Endothelial cell of umbilical vein (primary cell): ENCODE data around the gene MRPL55. TPM values are rescaled to one million over a fixed set of nuclear protein-coding genes. Genes with fewer than 3 reads are reported as not detected.

Source experiments
- BruUV-seq: library from RNA; stranded (reverse); fragments of 400-500 nt; replicated peaks from 2 replicates; lab custom pipeline; 2021; lab: Mats Ljungman, UMichigan
- CTCF ChIA-PET: fragments of 300-600, 350-600 bp; sonication (Branson Sonifier 250); formaldehyde crosslinking; loops from one replicate; lab custom pipeline; 2021; ENCODE audit warnings: antibody characterized with exemption, inconsistent platforms; lab: Charles Lee
- POLR2A ChIA-PET: fragments of 300-600, 350-600 bp; sonication (Branson Sonifier 250); formaldehyde crosslinking; loops from one replicate; lab custom pipeline; 2021; ENCODE audit warnings: antibody characterized with exemption, inconsistent platforms; lab: Charles Lee
- DNase-seq: peaks from one replicate; pipeline ENCODE4 v3.0.0-alpha.2; 2011; ENCODE audit warnings: low read depth, low spot score
- FAIRE-seq: peaks from 2 replicates; lab custom pipeline; 2011; peaks lifted over from hg19 to GRCh38; lab: Jason Lieb, UNC
- H2AFZ ChIP-seq: 2 replicates; pipeline ENCODE4 v1.6.0; 2012; ENCODE audit warnings: low read depth, low read length, control low read depth, inconsistent platforms
- H3K27ac ChIP-seq: 2 replicates; pipeline ENCODE4 v1.5.1; 2011; ENCODE audit warnings: low read depth, mild to moderate bottlenecking, control low read depth, low read length, moderate library complexity; ENCODE audit not compliant: insufficient read depth
- H3K27me3 ChIP-seq, 2 experiments: 2 replicates each; pipeline versions ENCODE4 v1.6.0 to v1.6.1; 2011; ENCODE audit warnings: low read length in 2 of 2, mixed read lengths in 1 of 2; ENCODE audit not compliant: control insufficient read depth in 2 of 2, insufficient read depth in 2 of 2
- H3K36me3 ChIP-seq, 2 experiments: 2 replicates in 1 of 2; 3 replicates in 1 of 2; pipeline ENCODE4 v1.5.1; 2011; ENCODE audit warnings: low read length in 2 of 2, mild to moderate bottlenecking in 1 of 2, moderate library complexity in 1 of 2; ENCODE audit not compliant: control insufficient read depth in 2 of 2, insufficient read depth in 2 of 2; ENCODE audit errors: extremely low read depth in 1 of 2
- H3K4me1 ChIP-seq: 3 replicates; pipeline ENCODE4 v1.5.1; 2011; ENCODE audit warnings: mild to moderate bottlenecking, low read length; ENCODE audit not compliant: control insufficient read depth, insufficient read depth; ENCODE audit errors: extremely low read depth
- H3K4me2 ChIP-seq: 2 replicates; pipeline ENCODE4 v1.6.1; 2011; ENCODE audit warnings: low read length, control low read depth, mixed read lengths; ENCODE audit not compliant: insufficient read depth
- H3K4me3 ChIP-seq, 3 experiments: fragments of 200-600 bp in 1 of 3; sonication (generic), shearing (Covaris generic) in 1 of 3; replicated peaks in 1 of 3; 2 replicates each; pipeline ENCODE4 v1.5.1; 2011 to 2016; ENCODE audit warnings: control low read depth in 3 of 3, low read length in 3 of 3, mild to moderate bottlenecking in 2 of 3, inconsistent platforms in 1 of 3, low read depth in 1 of 3, moderate library complexity in 1 of 3; ENCODE audit not compliant: insufficient read depth in 1 of 3
- H3K79me2 ChIP-seq: 2 replicates; pipeline ENCODE4 v1.6.0; 2012; ENCODE audit warnings: low read length, inconsistent platforms; ENCODE audit not compliant: control insufficient read depth, insufficient read depth
- H3K9ac ChIP-seq: replicated peaks from 2 replicates; pipeline ENCODE3; 2011; ENCODE audit warnings: low read length, control low read depth; ENCODE audit not compliant: insufficient read depth; ENCODE audit errors: extremely low read depth
- H3K9me1 ChIP-seq: replicated peaks from 3 replicates; pipeline ENCODE4 v1.6.0; 2011; ENCODE audit warnings: mild to moderate bottlenecking, low read length; ENCODE audit not compliant: control insufficient read depth, insufficient read depth; ENCODE audit errors: extremely low read depth
- H3K9me3 ChIP-seq: replicated peaks from 2 replicates; pipeline ENCODE4 v1.5.1; 2012; ENCODE audit warnings: low read length, inconsistent platforms; ENCODE audit not compliant: control insufficient read depth, insufficient read depth
- H4K20me1 ChIP-seq: replicated peaks from 2 replicates; pipeline ENCODE3; 2011; ENCODE audit warnings: mild to moderate bottlenecking, low read length; ENCODE audit not compliant: control insufficient read depth, insufficient read depth; ENCODE audit errors: extremely low read depth
- EZH2 ChIP-seq: IDR thresholded peaks from 2 replicates; pipeline ENCODE4 v1.6.1; 2012; ENCODE audit warnings: borderline replicate concordance, low read depth, mild to moderate bottlenecking, moderate library complexity, low read length, inconsistent platforms; ENCODE audit not compliant: severe bottlenecking
- FOS ChIP-seq: IDR thresholded peaks from 2 replicates; pipeline ENCODE4 v1.6.1; 2011; ENCODE audit warnings: mild to moderate bottlenecking, low read length, moderate library complexity, borderline replicate concordance; ENCODE audit not compliant: insufficient read depth
- GATA2 ChIP-seq: IDR thresholded peaks from 2 replicates; pipeline ENCODE4 v1.7.0; 2011; ENCODE audit warnings: low read depth, mild to moderate bottlenecking, moderate library complexity, mixed read lengths, low read length; ENCODE audit not compliant: insufficient read length, insufficient read depth
- JUN ChIP-seq: IDR thresholded peaks from 2 replicates; pipeline ENCODE4 v1.6.1; 2011; ENCODE audit warnings: borderline replicate concordance, low read depth; ENCODE audit not compliant: insufficient read length, insufficient read depth
- MYC ChIP-seq: IDR thresholded peaks from one replicate; pipeline ENCODE4 v1.6.1; 2011; ENCODE audit warnings: mild to moderate bottlenecking, low read depth, low read length
- POLR2A ChIP-seq: IDR thresholded peaks from 2 replicates; pipeline ENCODE4 v1.6.1; 2012; ENCODE audit warnings: low read depth, mild to moderate bottlenecking, control low read depth, low read length
- POLR2AphosphoS5 ChIP-seq: IDR thresholded peaks from 2 replicates; pipeline ENCODE4 v1.6.1; 2012; ENCODE audit warnings: low read depth, mild to moderate bottlenecking, control low read depth, low read length, moderate library complexity; ENCODE audit not compliant: insufficient read depth
- dilution Hi-C: fragments of 300-500 bp; cut with MboI; formaldehyde crosslinking; loops from one replicate; pipeline ENCODE4 v1.15.0; 2019; ENCODE audit warnings: low sequenced_read_pairs; ENCODE audit not compliant: extremely low pct_ligation_motif_present
- intact Hi-C: fragments of 100-400 bp; cut with micrococcal nuclease; formaldehyde crosslinking; loops from one replicate; pipeline ENCODE4 v1.10.0; 2022
- polyA plus RNA-seq, 4 experiments: library from polyadenylated mRNA; depleted of rRNA in 3 of 4; stranded (reverse) in 3 of 4; unstranded in 1 of 4; fragments of >200 nt; gene quantifications; 2 replicates each; pipeline versions ENCODE4 v1.2.1 to v1.2.3, GENCODE V29; 2011 to 2012; ENCODE audit warnings: missing spikeins in 1 of 4
- total RNA-seq: library from RNA; stranded (reverse); gene quantifications from 2 replicates; pipeline ENCODE4 v1.2.3, GENCODE V29; 2021
- TF ChIP-seq, protein P1 (sequence below), 2 donors: IDR thresholded peaks; 1 replicate in 1 of 2; 2 replicates in 1 of 2; pipeline ENCODE4 v1.5.1; 2011; ENCODE audit warnings: low read length in 2 of 2, mild to moderate bottlenecking in 2 of 2, moderate library complexity in 2 of 2, control low read depth in 1 of 2, inconsistent platforms in 1 of 2, low read depth in 1 of 2; ENCODE audit not compliant: insufficient read depth in 1 of 2; ENCODE audit errors: extremely low read depth in 1 of 2
- TF ChIP-seq, protein P2 (sequence below): IDR thresholded peaks from 2 replicates; pipeline ENCODE4 v1.6.1; 2011; ENCODE audit not compliant: insufficient read depth, insufficient read length

The MRPL55 gene
- total and polyA plus RNA-seq, 2 donors (not counting 3 experiments of a cell fraction or from before 2014, with no cell fraction given): 58.7 to 155 TPM

DNA sequence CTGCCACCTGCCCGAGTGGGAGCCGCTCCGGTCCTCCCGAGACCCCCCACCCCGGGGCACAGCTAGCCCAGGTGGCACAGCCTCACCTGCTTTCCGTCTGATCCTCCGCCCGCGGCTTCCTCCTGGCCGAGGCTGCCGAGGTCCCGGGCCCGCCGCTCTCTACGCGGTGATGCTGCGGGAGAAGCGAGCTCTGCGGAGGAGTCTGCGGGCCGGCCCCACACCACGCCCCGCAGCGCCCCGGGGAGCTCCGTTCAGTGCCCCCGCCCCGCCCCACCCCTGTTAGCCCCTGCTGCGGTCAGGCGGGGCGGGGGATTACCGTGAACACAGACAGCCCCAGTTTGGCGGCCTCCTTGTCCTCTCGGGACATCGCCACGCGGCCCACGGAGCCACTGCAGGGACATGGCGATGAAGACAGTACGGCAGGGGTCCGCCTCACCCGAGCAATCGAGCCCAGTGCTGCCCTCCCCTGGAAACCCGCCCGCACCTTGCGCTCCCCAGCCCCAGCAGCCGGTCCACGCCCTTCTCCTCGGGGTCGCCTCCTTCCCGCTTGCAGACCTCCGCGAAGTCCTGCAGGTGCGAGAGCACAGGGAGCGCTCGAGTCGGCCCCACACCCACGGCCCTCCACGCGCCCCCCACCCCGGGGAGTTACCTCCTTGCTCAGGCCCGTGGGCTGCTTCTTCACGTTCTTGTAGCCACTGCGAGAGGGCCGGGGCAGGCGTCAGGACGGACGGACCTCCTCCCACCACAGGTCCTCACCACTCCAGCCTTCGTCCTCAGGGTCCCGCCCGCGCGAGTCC lies 6.9 kb downstream of the MRPL55 start:
- ChIA-PET CTCF (interaction anchor here (0.7 to 1.1 kb wide), 6 partner anchors 10 to 103 kb away, joined by 3 to 12 read pairs (median 7); no protein-coding TSS in a partner anchor), POLR2A (no interaction called here)
- intact Hi-C loops (loop anchor here (1.0 kb wide), 2 partner anchors 17 to 103 kb away; no protein-coding TSS in a partner anchor), dilution Hi-C loops (no loop called here)
- DNase-seq: peak; percentile 64
- TF ChIP-seq JUN: no peak
- TF ChIP-seq MYC: no peak
- TF ChIP-seq POLR2A: no peak
- TF ChIP-seq, protein P1, sequence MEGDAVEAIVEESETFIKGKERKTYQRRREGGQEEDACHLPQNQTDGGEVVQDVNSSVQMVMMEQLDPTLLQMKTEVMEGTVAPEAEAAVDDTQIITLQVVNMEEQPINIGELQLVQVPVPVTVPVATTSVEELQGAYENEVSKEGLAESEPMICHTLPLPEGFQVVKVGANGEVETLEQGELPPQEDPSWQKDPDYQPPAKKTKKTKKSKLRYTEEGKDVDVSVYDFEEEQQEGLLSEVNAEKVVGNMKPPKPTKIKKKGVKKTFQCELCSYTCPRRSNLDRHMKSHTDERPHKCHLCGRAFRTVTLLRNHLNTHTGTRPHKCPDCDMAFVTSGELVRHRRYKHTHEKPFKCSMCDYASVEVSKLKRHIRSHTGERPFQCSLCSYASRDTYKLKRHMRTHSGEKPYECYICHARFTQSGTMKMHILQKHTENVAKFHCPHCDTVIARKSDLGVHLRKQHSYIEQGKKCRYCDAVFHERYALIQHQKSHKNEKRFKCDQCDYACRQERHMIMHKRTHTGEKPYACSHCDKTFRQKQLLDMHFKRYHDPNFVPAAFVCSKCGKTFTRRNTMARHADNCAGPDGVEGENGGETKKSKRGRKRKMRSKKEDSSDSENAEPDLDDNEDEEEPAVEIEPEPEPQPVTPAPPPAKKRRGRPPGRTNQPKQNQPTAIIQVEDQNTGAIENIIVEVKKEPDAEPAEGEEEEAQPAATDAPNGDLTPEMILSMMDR (IDR thresholded peaks at IDR 0.05; ENCODE audit: extremely low read depth in 1 of 2, insufficient read depth in 1 of 2, low read depth in 1 of 2, low read length in 2 of 2): peak in 1 of 2 donors; percentile 63
- TF ChIP-seq POLR2AphosphoS5: peak; percentile 47
- TF ChIP-seq, protein P2, sequence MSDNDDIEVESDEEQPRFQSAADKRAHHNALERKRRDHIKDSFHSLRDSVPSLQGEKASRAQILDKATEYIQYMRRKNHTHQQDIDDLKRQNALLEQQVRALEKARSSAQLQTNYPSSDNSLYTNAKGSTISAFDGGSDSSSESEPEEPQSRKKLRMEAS: no peak
- no peak for TF ChIP-seq EZH2
- no peak for TF ChIP-seq FOS
- TF ChIP-seq GATA2: no peak
- FAIRE-seq: peak; percentile 44
- Histone ChIP-seq H3K4me3 (peak overlapping the region; percentile 45 to 53 (median 53)), H3K9me3 (no peaks in the 10 kb centered on the region), H3K4me1 (peaks cover 10% of the 10 kb centered on the region), H3K9ac (peak overlapping the region; percentile 30), H3K27ac (no peak overlapping the region), H3K36me3 (peaks cover 10 to 32% of the 10 kb centered on the region in 2 experiments), H2AFZ (peak overlapping the region; percentile 22), H3K4me2 (peak overlapping the region; percentile 69), H4K20me1 (no peaks in the 10 kb centered on the region), H3K9me1 (no peaks in the 10 kb centered on the region), H3K79me2 (peaks cover 32% of the 10 kb centered on the region), H3K27me3 (no peaks in the 10 kb centered on the region)
- no TSS peak for BruUV-seq
